HG03064 (cell line): ENCODE results near the gene NOCT.
A peak's percentile ranks its signal among the peaks of the same experiment; 100 is the strongest.
"Not testable (repeated sequence)": the region's sequence is repeated elsewhere in the genome, so short reads cannot be mapped to it uniquely, and the experiment has no call there.

Source experiments
- ATAC-seq: cut with Tn5 transposase; IDR thresholded peaks from one replicate; pipeline ENCODE4 v1.9.1; 2021; ENCODE audit warnings: low read depth; ENCODE audit not compliant: unreplicated experiment

The NOCT gene

GRCh38 chr4:139015269-139015947 is at the start of gene NOCT:
Gene NOCT, plus strand, starts transcription at chr4:139015781. Its CDS starts 201 bp downstream, at chr4:139015982.
- peak; percentile 96 for ATAC-seq

- peak; percentile 97 for ATAC-seq
These were observed 48.3 kb upstream of the NOCT start for GRCh38 chr4:138967313-138967712.

GRCh38 chr4:138972956-138973801 is 42.4 kb upstream of the NOCT start:
- ATAC-seq: no peak

GRCh38 chr4:138975225-138975624 is 40.4 kb upstream of the NOCT start:
- no peak for ATAC-seq

- ATAC-seq: no peak
These were observed 39.1 kb upstream of the NOCT start for GRCh38 chr4:138976526-138976925.

GRCh38 chr4:138977524-138977923 is 38.1 kb upstream of the NOCT start:
- peak; percentile 91 for ATAC-seq

GRCh38 chr4:138978028-138978585 is 37.5 kb upstream of the NOCT start:
- no peak for ATAC-seq

GRCh38 chr4:138978600-138978999 is 37.0 kb upstream of the NOCT start:
- no peak for ATAC-seq

GRCh38 chr4:138979742-138980141 is 35.8 kb upstream of the NOCT start:
- ATAC-seq: no peak

GRCh38 chr4:138981930-138982390 is 33.6 kb upstream of the NOCT start:
- ATAC-seq: no peak

GRCh38 chr4:138982754-138983153 is 32.8 kb upstream of the NOCT start:
- ATAC-seq: no peak

- no peak for ATAC-seq
These were observed 31.9 kb upstream of the NOCT start for GRCh38 chr4:138983690-138984089.

GRCh38 chr4:138984647-138985046 is 30.9 kb upstream of the NOCT start:
- ATAC-seq: no peak

GRCh38 chr4:138992676-138993075 is 22.9 kb upstream of the NOCT start:
- ATAC-seq: no peak

- ATAC-seq: no peak
These were observed 19.5 kb upstream of the NOCT start for GRCh38 chr4:138996090-138996489.

- no peak for ATAC-seq
These were observed 15.9 kb upstream of the NOCT start for GRCh38 chr4:138999666-139000065.

GRCh38 chr4:139000134-139000533 is 15.4 kb upstream of the NOCT start:
- not testable (repeated sequence) for ATAC-seq

- ATAC-seq: not testable (repeated sequence)
These were observed 14.2 kb upstream of the NOCT start for GRCh38 chr4:139001430-139001829.

- not testable (repeated sequence) for ATAC-seq
These were observed 11.9 kb upstream of the NOCT start for GRCh38 chr4:139003668-139004067.

GRCh38 chr4:139005774-139006173 is 9.8 kb upstream of the NOCT start:
- ATAC-seq: no peak

- ATAC-seq: no peak
These were observed 7.9 kb upstream of the NOCT start for GRCh38 chr4:139007640-139008039.
